Stimulated activated CD8-positive, alpha-beta memory T cell treated with anti-CD3 and anti-CD28 coated beads, Interleukin-7, amount 100 ng/mL, for 24 hours (primary cell): ENCODE data around the gene RNF103.
"Not testable (repeated sequence)": the region's sequence is repeated elsewhere in the genome, so short reads cannot be mapped to it uniquely, and the experiment has no call there.

Experiments
- DNase-seq: peaks from one replicate; pipeline ENCODE4 v3.0.0-alpha.2; 2020; ENCODE audit warnings: low read depth

The RNF103 gene

GRCh38 chr2:86623043-86623493, 597 bp downstream of the RNF103 start:
- DNase-seq, result no peak

- no peak for DNase-seq
These were observed 1.1 kb downstream of the RNF103 start for GRCh38 chr2:86622519-86623042.

- DNase-seq, result no peak
These were observed 2.3 kb downstream of the RNF103 start for GRCh38 chr2:86621280-86621943.

- DNase-seq, result no peak
These were observed 5.9 kb downstream of the RNF103 start for GRCh38 chr2:86617738-86618137.

GRCh38 chr2:86617153-86617552, 6.5 kb downstream of the RNF103 start:
- no peak for DNase-seq

GRCh38 chr2:86616502-86616901, 7.2 kb downstream of the RNF103 start:
- no peak for DNase-seq

- no peak for DNase-seq
These were observed 8.1 kb downstream of the RNF103 start for GRCh38 chr2:86615596-86615995.

- no peak for DNase-seq
These were observed 10.2 kb downstream of the RNF103 start for GRCh38 chr2:86613515-86613914.

GRCh38 chr2:86610871-86611270, 12.8 kb downstream of the RNF103 start:
- DNase-seq, result no peak

GRCh38 chr2:86608832-86609410, 14.7 kb downstream of the RNF103 start:
- DNase-seq, result no peak

GRCh38 chr2:86603905-86604304, 19.8 kb downstream of the RNF103 start:
- DNase-seq, result no peak

GRCh38 chr2:86598966-86599365, 24.7 kb downstream of the RNF103 start:
- no peak for DNase-seq

GRCh38 chr2:86596118-86596517, 27.5 kb downstream of the RNF103 start:
- no peak for DNase-seq

- DNase-seq, result no peak
These were observed 30.4 kb downstream of the RNF103 start for GRCh38 chr2:86593266-86593665.

GRCh38 chr2:86592547-86593230, 31.0 kb downstream of the RNF103 start:
- DNase-seq, result no peak

GRCh38 chr2:86589701-86590100, 34.0 kb downstream of the RNF103 start:
- DNase-seq, result not testable (repeated sequence)

- no peak for DNase-seq
These were observed 39.3 kb downstream of the RNF103 start for GRCh38 chr2:86584151-86584913.

GRCh38 chr2:86580560-86580959, 43.1 kb downstream of the RNF103 start:
- no peak for DNase-seq

- no peak for DNase-seq
These were observed 45.7 kb downstream of the RNF103 start for GRCh38 chr2:86577817-86578456.

- no peak for DNase-seq
These were observed 53.6 kb downstream of the RNF103 start for GRCh38 chr2:86570059-86570458.

GRCh38 chr2:86566821-86567190, 56.9 kb downstream of the RNF103 start:
- no peak for DNase-seq
